Stimulated activated CD4-positive, alpha-beta T cell treated with anti-CD3 and anti-CD28 coated beads, Interleukin-15, amount 100 ng/mL, for 24 hours (primary cell): ENCODE data around the gene TTC19.
"Not testable (repeated sequence)": the region's sequence is repeated elsewhere in the genome, so short reads cannot be mapped to it uniquely, and the experiment has no call there.

Source experiments
- DNase-seq: peaks from one replicate; pipeline ENCODE4 v3.0.0-alpha.2; 2020

The TTC19 gene

GRCh38 chr17:15973834-15974233 is 25.8 kb upstream of the TTC19 start:
- DNase-seq, result no peak

GRCh38 chr17:15977894-15978293 is 21.7 kb upstream of the TTC19 start:
- no peak for DNase-seq

GRCh38 chr17:15978606-15979005 is 21.0 kb upstream of the TTC19 start:
- DNase-seq, result no peak

- DNase-seq, result not testable (repeated sequence)
Measured at GRCh38 chr17:15979013-15979412, 20.6 kb upstream of the TTC19 start.

GRCh38 chr17:15981208-15981607 is 18.4 kb upstream of the TTC19 start:
- peak; percentile 50 for DNase-seq

- no peak for DNase-seq
Measured at GRCh38 chr17:15981646-15982580, 17.7 kb upstream of the TTC19 start.

- DNase-seq, result no peak
Measured at GRCh38 chr17:15996322-15996721, 3.3 kb upstream of the TTC19 start.

- DNase-seq, result no peak
Measured at GRCh38 chr17:15998031-15998562, 1.5 kb upstream of the TTC19 start.

GRCh38 chr17:15999974-16000827 is 577 bp downstream of the TTC19 start:
- DNase-seq, result no peak

GRCh38 chr17:16001226-16001897 is 1.7 kb downstream of the TTC19 start:
- no peak for DNase-seq

GRCh38 chr17:16002708-16003260 is 3.2 kb downstream of the TTC19 start:
- no peak for DNase-seq

GRCh38 chr17:16003841-16004240 is 4.2 kb downstream of the TTC19 start:
- no peak for DNase-seq

GRCh38 chr17:16005636-16006035 is 6.0 kb downstream of the TTC19 start:
- DNase-seq, result no peak

- DNase-seq, result no peak
Measured at GRCh38 chr17:16007439-16007838, 7.8 kb downstream of the TTC19 start.

GRCh38 chr17:16013943-16014407 is 14.4 kb downstream of the TTC19 start:
- no peak for DNase-seq

GRCh38 chr17:16019347-16019746 is 19.7 kb downstream of the TTC19 start:
- no peak for DNase-seq

GRCh38 chr17:16023881-16024280 is 24.3 kb downstream of the TTC19 start:
- no peak for DNase-seq

GRCh38 chr17:16025202-16025601 is 25.6 kb downstream of the TTC19 start:
- no peak for DNase-seq

GRCh38 chr17:16026895-16027294 is 27.3 kb downstream of the TTC19 start:
- no peak for DNase-seq

GRCh38 chr17:16027708-16028584 is 28.3 kb downstream of the TTC19 start:
- DNase-seq, result peak; percentile 74

GRCh38 chr17:16033729-16034349 is 34.2 kb downstream of the TTC19 start:
- DNase-seq, result no peak
